Loucy (cell line): Measurements from ENCODE around the gene MYH14.

Experiments
- CTCF ChIP-seq: fragments of 200-600 bp; sonication (generic); conservative IDR thresholded peaks from 2 replicates; pipeline ENCODE4 v1.5.1; 2014; ENCODE audit warnings: mild to moderate bottlenecking, antibody characterized with exemption, low read length
- EZH2phosphoT487 ChIP-seq: fragments of 200-600 bp; IDR thresholded peaks from 2 replicates; pipeline ENCODE4 v1.6.1; 2018; ENCODE audit warnings: antibody characterized with exemption, mild to moderate bottlenecking, moderate library complexity, borderline replicate concordance

GRCh38 chr19:50230379-50231351, 27.2 kb downstream of the MYH14 start:
- TF ChIP-seq CTCF (no peak), EZH2phosphoT487 (no peak)
